Stimulated activated CD8-positive, alpha-beta memory T cell treated with anti-CD3 and anti-CD28 coated beads, Interleukin-15, amount 100 ng/mL, for 1 hour (primary cell): ENCODE measurements around the gene G6PC3.
"Not testable (repeated sequence)": the region's sequence is repeated elsewhere in the genome, so short reads cannot be mapped to it uniquely, and the experiment has no call there.

Source experiments
- DNase-seq: peaks from one replicate; pipeline ENCODE4 v3.0.0-alpha.2; 2020; ENCODE audit warnings: low read depth

G6PC3 gene

DNA sequence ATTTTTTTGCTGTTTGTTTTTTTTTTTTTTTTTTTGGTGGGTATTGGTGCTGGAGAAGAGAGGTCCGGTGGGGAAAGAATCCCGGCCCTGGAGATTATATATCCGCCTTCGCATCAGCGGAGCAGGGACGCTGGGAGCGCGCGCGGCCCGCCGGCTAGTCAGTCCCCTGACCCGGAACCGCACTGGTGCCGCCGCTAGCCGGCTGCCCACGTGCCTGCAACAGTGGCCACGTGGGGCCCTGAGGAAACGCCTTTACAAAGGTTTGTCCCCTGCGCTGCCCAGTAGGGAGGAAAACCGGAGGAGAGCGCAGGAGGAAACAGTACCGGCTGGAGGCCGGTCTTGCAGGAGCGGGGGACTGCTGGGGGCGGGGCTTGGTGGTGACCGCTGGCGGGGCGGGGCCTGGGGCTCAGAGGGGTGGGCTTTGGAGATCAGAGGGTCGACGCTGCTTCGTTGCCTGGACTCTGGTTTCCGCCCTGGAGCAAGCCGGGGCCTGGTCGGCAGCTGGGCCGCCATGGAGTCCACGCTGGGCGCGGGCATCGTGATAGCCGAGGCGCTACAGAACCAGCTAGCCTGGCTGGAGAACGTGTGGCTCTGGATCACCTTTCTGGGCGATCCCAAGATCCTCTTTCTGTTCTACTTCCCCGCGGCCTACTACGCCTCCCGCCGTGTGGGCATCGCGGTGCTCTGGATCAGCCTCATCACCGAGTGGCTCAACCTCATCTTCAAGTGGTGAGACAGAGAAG is at the start of gene G6PC3:
Gene G6PC3, plus strand, starts transcription at position 281 of the 743 bp plus-strand sequence. Its CDS starts 231 bp downstream, at position 512.
- DNase-seq = peak; percentile 47

- not testable (repeated sequence) for DNase-seq
Measured at GRCh38 chr17:44021227-44021626, 49.3 kb upstream of the G6PC3 start.

GRCh38 chr17:44022246-44022645 is 48.3 kb upstream of the G6PC3 start:
- no peak for DNase-seq

- no peak for DNase-seq
Measured at GRCh38 chr17:44023545-44024270, 46.8 kb upstream of the G6PC3 start.

DNA sequence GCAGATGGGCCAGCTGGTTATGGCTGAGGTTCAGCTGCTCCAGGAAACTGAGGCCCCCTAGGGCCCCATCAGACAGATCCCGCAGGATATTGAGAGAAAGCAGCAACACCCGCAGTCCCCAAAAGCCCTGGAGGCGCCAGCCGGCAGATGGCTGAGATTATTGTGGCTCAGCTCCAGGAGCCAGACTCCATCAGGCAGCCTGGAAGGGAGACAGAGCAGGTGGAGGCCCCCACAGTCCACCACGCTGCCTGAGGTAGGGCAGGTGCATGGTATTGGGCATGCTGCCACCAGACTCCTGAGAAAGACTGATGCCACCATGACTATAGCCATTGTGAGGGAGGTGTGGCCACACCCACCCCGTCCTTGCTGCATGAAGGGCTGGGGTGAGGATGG is 46.3 kb upstream of the G6PC3 start:
- DNase-seq = no peak

- no peak for DNase-seq
Measured at GRCh38 chr17:44024853-44025252, 45.7 kb upstream of the G6PC3 start.

DNA sequence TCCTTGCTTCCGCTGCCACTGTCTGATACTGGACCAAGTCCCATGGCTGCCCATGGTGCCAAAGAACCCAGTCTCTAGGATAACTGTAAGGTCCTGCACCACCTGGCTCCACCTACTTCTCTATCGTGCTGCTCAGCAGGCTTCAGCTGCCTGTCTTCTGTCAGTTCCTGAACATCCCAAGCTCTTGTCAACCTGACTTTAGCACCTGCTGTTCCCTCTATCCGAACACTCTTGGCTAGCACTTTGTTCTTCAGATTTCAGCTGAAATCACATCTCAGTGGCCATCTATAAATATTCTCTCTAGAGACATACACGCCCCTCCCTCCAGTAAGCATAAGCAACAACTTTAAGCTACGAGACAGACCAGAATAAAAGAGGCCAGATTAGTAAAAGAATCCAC is 40.8 kb upstream of the G6PC3 start:
- DNase-seq = no peak

GRCh38 chr17:44030482-44030881 is 40.1 kb upstream of the G6PC3 start:
- DNase-seq = no peak

- no peak for DNase-seq
Measured at GRCh38 chr17:44033861-44034408, 36.6 kb upstream of the G6PC3 start.

- DNase-seq = not testable (repeated sequence)
Measured at GRCh38 chr17:44034688-44035087, 35.8 kb upstream of the G6PC3 start.

DNA sequence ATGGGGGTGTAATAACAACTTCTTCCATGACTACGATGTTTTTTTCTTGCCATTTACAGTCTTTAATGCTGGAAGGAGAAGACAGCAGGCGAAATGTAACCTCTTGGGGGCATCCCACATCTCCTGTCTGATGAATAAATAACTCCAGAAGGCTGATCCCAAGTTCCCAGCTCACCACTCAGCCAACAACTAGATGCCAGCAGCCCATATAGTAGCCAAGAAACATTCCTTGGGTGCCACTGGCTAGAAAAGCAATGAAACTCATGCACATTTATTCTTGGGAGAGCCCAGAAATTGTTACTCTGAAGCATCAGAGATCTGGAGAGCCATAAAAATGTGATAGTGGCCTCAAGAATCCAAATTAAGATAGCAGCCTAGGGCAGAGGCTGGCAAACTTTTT is 33.1 kb upstream of the G6PC3 start:
- no peak for DNase-seq

DNA sequence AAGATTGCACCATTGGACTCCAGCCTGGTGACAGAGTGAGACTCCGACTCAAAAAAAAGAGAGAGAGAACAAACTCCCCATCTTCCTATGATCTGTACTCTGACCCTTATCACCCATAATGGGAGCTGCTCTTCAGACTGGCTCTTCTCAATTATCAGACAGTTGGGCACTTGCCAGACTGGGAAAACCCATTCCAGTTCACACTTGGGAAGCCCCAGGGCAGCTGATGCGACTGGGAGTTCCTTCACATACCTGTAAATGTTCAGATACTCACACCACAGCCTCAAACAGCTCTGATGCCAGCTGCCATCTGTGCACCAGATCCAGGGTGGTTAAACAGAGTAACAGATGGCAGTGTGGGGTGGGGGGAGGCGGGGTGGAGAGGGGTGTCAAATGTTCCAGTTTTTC is 31.9 kb upstream of the G6PC3 start:
- DNase-seq = no peak

GRCh38 chr17:44039829-44040635 is 30.5 kb upstream of the G6PC3 start:
- DNase-seq = no peak

GRCh38 chr17:44043272-44043696 is 27.3 kb upstream of the G6PC3 start:
- DNase-seq = no peak

DNA sequence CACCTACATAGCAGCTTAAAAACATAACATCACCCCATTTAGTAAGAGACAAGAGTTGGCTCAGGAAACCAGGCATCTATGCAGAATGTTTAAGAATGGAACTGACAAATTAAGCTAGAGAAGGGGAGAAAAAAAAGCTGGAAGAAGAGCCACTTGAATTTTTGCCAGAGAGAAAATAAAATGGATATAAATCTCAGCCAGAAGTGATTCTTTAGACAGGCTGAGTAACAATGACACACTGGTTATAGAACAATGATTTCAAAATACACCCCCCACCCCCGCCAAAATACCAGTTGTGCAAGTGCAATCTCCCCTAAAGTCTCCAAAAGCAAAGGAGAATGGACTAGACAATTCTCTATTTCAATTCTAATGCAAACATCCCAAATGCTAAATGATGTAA is 26.5 kb upstream of the G6PC3 start:
- no peak for DNase-seq

DNA sequence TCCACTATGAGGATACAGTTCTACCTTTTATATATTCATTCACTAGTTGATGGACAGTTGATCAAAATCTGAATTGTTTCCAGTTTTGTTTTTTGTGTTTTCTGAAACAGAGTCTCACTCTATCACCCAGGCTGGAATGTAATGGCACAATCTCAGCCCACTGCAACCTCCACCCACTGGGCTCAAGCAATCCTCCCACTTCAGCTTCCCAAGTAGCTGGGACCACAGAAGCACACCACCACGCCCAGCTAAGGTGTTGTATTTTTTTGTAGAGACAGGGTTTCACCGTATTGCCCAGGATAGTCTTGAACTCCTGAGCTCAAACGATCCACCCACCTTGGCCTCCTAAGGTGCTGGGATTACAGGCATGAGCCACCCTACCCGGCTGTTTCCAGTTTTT is 25.0 kb upstream of the G6PC3 start:
- no peak for DNase-seq

GRCh38 chr17:44046893-44047292 is 23.6 kb upstream of the G6PC3 start:
- not testable (repeated sequence) for DNase-seq

GRCh38 chr17:44049294-44050060 is 21.1 kb upstream of the G6PC3 start:
- DNase-seq = no peak

DNA sequence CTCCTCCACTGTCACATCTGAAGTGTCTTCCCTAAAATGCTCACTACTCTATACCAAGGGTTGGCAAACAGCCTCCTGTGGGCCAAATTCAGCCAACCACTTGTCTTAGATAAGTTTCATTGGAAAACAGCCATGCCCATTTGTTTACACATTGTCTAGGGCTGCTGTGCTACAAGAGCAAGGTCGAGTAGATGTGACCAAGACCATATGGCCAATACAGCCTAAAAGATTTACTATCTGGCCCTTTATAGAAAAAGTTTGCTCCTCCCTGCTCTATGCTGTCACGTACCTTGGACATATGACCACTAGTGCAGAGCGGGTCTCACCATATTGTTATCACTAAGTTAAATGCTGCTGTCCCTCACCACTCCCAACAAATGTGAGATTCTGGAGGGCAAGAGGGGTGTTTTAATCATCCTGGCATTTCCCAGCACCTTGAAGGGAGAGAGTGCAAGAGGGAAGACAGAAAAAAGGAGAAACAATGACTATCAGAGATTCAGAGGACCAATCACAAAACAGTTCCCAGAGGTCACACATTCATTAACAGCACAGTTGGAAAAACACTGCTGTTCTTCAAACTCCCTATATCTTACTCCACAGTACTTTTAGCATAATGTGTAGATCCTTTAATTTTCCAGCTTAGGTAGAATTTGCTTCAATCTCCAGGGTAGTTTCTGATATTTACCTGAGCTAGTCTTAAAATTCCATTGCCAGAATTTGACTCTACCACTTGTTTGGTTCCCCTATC is 17.2 kb upstream of the G6PC3 start:
- no peak for DNase-seq

DNA sequence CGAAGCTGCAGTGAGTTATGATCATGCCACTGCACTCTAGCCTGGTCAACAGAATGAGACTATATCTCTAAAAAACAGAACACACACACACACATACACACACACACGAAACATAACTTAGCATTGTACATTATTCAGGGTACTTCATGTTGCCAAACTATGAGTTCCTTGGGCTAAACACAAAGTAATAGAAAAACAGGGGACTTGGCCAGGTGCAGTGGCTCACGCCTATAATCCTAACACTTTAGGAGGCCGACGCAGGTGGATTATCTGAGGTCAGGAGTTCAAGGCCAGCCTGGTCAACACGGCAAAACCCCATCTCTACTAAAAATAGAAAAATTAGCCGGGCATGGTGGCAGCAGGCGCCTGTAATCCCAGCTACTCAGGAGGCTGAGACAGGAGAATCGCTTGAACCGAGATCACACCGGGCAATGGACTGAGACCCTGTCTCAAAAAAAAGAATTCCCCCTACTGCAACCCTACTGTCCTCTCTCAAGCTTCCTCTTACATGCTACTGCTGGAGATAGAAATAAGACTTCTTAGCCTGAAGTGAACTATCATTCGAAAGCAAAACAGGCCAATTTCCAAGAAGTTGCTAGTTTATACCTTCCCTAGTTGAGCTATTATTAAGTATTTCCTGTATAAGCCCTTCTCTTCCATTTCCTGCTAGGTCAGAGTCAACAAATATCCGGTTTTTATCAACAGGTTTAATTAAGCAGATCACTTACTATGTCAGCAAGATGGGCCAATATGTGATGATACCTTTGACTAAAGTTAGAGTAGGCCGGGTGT is 11.2 kb upstream of the G6PC3 start:
- no peak for DNase-seq
